Osteocyte (in vitro differentiated cells): ENCODE results near the gene PDE6A. TPM values are rescaled to one million over a fixed set of nuclear protein-coding genes. Genes with fewer than 3 reads are reported as not detected.

Experiments
- DNase-seq: peaks from one replicate; pipeline ENCODE4 v3.0.0; 2021; ENCODE audit warnings: mixed read lengths; ENCODE audit not compliant: unreplicated experiment; ENCODE audit errors: extremely low spot score
- H3K27ac Mint-ChIP-seq: one replicate; pipeline ENCODE4 v1.8.0; 2021; ENCODE audit warnings: mild to moderate bottlenecking, mixed read lengths; ENCODE audit not compliant: unreplicated experiment
- H3K27me3 Mint-ChIP-seq: one replicate; pipeline ENCODE4 v1.8.0; 2021; ENCODE audit warnings: mixed read lengths; ENCODE audit not compliant: unreplicated experiment
- H3K36me3 Mint-ChIP-seq: one replicate; pipeline ENCODE4 v1.8.0; 2021; ENCODE audit warnings: mixed read lengths; ENCODE audit not compliant: unreplicated experiment
- H3K4me1 Mint-ChIP-seq: one replicate; pipeline ENCODE4 v1.8.0; 2021; ENCODE audit warnings: mixed read lengths; ENCODE audit not compliant: unreplicated experiment
- H3K4me3 Mint-ChIP-seq: one replicate; pipeline ENCODE4 v1.8.0; 2021; ENCODE audit warnings: mild to moderate bottlenecking, moderate library complexity, mixed read lengths; ENCODE audit not compliant: unreplicated experiment
- H3K9me3 Mint-ChIP-seq: one replicate; pipeline ENCODE4 v1.8.0; 2021; ENCODE audit warnings: mixed read lengths; ENCODE audit not compliant: unreplicated experiment
- total RNA-seq: library from RNA; stranded (reverse); gene quantifications from 2 replicates; pipeline ENCODE4 v1.2.1, GENCODE V29; 2021
- TF ChIP-seq, protein P1 (sequence below): fragments of 200-600 bp; sonication (generic); IDR thresholded peaks from 2 replicates; pipeline ENCODE4 v1.5.0; 2021; ENCODE audit warnings: antibody characterized with exemption, mild to moderate bottlenecking, moderate library complexity

PDE6A gene
- total RNA-seq, 1 donor from 2014 or later = not detected

DNA sequence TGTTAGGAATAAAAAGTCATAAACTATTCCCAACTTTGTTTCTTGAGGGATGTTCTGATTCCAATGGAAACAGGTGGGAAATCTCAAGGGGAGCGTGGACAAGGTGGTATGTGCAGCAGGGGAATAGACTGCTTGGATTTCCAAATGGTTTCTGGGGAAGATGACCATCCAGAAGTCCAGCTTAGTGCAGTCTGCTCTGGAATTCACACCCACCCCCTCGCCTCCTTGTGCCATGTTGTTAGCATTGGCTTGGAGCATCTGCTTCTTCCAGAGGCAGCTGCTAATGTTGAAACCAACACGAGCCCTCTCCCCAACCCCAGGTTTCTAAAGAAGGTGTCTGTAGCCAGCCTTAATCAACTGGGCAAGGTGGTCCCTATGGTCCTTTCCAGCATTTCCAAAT is 90.9 kb downstream of the PDE6A start:
- peaks cover 36% of the 10 kb centered on the region for H3K4me1 Mint-ChIP-seq
- DNase-seq = no peak
- H3K9me3 Mint-ChIP-seq = no peaks in the 10 kb centered on the region
- H3K4me3 Mint-ChIP-seq = no peak overlapping the region
- TF ChIP-seq, protein P1, sequence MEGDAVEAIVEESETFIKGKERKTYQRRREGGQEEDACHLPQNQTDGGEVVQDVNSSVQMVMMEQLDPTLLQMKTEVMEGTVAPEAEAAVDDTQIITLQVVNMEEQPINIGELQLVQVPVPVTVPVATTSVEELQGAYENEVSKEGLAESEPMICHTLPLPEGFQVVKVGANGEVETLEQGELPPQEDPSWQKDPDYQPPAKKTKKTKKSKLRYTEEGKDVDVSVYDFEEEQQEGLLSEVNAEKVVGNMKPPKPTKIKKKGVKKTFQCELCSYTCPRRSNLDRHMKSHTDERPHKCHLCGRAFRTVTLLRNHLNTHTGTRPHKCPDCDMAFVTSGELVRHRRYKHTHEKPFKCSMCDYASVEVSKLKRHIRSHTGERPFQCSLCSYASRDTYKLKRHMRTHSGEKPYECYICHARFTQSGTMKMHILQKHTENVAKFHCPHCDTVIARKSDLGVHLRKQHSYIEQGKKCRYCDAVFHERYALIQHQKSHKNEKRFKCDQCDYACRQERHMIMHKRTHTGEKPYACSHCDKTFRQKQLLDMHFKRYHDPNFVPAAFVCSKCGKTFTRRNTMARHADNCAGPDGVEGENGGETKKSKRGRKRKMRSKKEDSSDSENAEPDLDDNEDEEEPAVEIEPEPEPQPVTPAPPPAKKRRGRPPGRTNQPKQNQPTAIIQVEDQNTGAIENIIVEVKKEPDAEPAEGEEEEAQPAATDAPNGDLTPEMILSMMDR = no peak
- no peaks in the 10 kb centered on the region for H3K36me3 Mint-ChIP-seq
- H3K27me3 Mint-ChIP-seq = no peaks in the 10 kb centered on the region
- no peak overlapping the region for H3K27ac Mint-ChIP-seq

GRCh38 chr5:149853331-149853648 is 91.3 kb downstream of the PDE6A start:
- Mint-ChIP-seq H3K9me3 (no peaks in the 10 kb centered on the region), H3K36me3 (peaks cover 3% of the 10 kb centered on the region), H3K27ac (no peak overlapping the region), H3K4me1 (peaks cover 36% of the 10 kb centered on the region), H3K4me3 (no peak overlapping the region), H3K27me3 (no peaks in the 10 kb centered on the region)
- TF ChIP-seq, protein P1 = peak; percentile 8
- no peak for DNase-seq

DNA sequence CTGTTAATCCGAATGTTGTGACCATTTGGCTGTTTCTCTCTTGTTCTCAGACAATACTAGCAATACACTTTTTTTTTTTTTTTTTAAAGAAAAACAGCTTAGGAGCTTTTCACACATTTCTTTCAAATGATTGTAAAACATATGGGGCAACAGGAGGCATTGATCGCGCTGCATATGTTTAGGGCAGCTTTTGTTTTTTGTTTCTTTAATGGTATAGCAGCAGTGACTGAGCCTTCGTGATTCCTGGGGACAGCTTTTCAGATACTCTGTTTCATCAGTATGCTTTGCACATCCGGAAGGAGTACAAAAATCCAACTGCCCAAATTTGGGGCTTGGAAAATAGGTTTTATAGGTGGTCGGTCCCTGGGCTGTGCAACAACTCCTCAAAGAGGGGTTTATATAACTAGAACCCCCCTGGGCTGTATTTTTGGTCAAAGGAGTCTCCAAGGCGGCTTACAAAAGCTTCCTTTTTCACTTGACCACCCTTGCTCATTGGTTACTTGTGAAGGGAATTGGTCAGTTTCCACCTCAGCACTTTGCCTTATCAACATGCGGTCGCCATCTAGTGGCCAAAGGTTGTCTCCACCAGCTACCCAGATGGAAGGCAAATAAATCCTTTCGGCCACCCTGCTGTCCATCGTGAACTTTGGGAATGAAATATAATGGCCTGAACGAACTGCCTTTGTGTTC is 91.8 kb downstream of the PDE6A start:
- TF ChIP-seq, protein P1 = peak; percentile 88
- Mint-ChIP-seq H3K4me1 (peaks cover 33% of the 10 kb centered on the region), H3K36me3 (peaks cover 3% of the 10 kb centered on the region), H3K9me3 (no peaks in the 10 kb centered on the region), H3K4me3 (no peak overlapping the region), H3K27ac (no peak overlapping the region), H3K27me3 (no peaks in the 10 kb centered on the region)
- no peak for DNase-seq

DNA sequence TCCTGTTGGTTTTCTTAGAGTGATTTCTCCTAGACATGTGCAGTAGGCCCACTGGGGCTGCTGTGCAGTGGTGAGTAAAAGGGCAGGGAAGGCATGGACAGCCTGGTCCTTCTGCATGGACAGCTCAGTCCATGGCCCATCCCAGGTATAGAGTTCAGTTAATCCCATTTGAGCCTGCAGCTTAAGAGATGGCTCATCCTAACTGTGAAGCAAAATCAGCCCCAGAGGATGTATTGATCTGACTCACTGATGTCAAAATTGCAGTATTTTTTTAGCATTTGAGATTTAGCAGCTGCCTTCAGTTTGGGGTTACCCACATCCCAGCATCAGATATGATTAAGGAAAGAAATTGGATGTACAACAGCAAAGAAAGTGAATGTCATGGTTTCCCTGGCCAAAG is 93.4 kb downstream of the PDE6A start:
- H3K4me1 Mint-ChIP-seq = peaks cover 22% of the 10 kb centered on the region
- TF ChIP-seq, protein P1 = no peak
- H3K27me3 Mint-ChIP-seq = no peaks in the 10 kb centered on the region
- no peak for DNase-seq
- H3K4me3 Mint-ChIP-seq = no peak overlapping the region
- H3K27ac Mint-ChIP-seq = no peak overlapping the region
- peaks cover 7% of the 10 kb centered on the region for H3K36me3 Mint-ChIP-seq
- no peaks in the 10 kb centered on the region for H3K9me3 Mint-ChIP-seq

- Mint-ChIP-seq H3K27me3 (no peaks in the 10 kb centered on the region), H3K4me3 (no peak overlapping the region), H3K4me1 (peaks cover 14% of the 10 kb centered on the region), H3K27ac (no peak overlapping the region), H3K9me3 (no peaks in the 10 kb centered on the region), H3K36me3 (peaks cover 7% of the 10 kb centered on the region)
- DNase-seq = no peak
- TF ChIP-seq, protein P1 = no peak
These were observed 94.4 kb downstream of the PDE6A start for GRCh38 chr5:149849966-149850910.
